Liver (tissue), 9 donors: ENCODE measurements around the gene ORAI1. TPM values are rescaled to one million over a fixed set of nuclear protein-coding genes. Genes with fewer than 3 reads are reported as not detected.

ENCODE experiments used
- DNase-seq: peaks from one replicate; pipeline ENCODE4 v3.0.0-alpha.2; 2017; ENCODE audit warnings: low spot score
- H3K27ac ChIP-seq, 2 donors: one replicate each; pipeline ENCODE4 v1.7.0; 2013; ENCODE audit warnings: inconsistent platforms in 2 of 2, low read length in 2 of 2, control low read depth in 1 of 2, low read depth in 1 of 2, mild to moderate bottlenecking in 1 of 2
- H3K27me3 ChIP-seq, 4 donors: one replicate each; pipeline versions ENCODE4 v1.6.1 to v1.7.0; 2013; ENCODE audit warnings: low read length in 3 of 4, inconsistent platforms in 1 of 4, mild to moderate bottlenecking in 1 of 4, moderate library complexity in 1 of 4; ENCODE audit not compliant: control insufficient read depth in 4 of 4, insufficient read depth in 4 of 4
- H3K36me3 ChIP-seq, 4 donors: one replicate each; pipeline versions ENCODE4 v1.6.1 to v1.7.0; 2013; ENCODE audit warnings: low read length in 3 of 4, mild to moderate bottlenecking in 3 of 4, low read depth in 1 of 4, moderate library complexity in 1 of 4; ENCODE audit not compliant: control insufficient read depth in 4 of 4, insufficient read depth in 3 of 4
- H3K4me1 ChIP-seq, 4 donors: one replicate each; pipeline versions ENCODE4 v1.6.1 to v1.7.0; 2013; ENCODE audit warnings: low read length in 3 of 4, mild to moderate bottlenecking in 3 of 4, moderate library complexity in 1 of 4; ENCODE audit not compliant: control insufficient read depth in 4 of 4, insufficient read depth in 4 of 4
- H3K4me3 ChIP-seq, 3 donors: one replicate each; pipeline versions ENCODE4 v1.6.1 to v1.7.0; 2013; ENCODE audit warnings: low read length in 3 of 3, control low read depth in 1 of 3, low read depth in 1 of 3, mild to moderate bottlenecking in 1 of 3
- H3K9ac ChIP-seq, 2 donors: one replicate each; pipeline ENCODE4 v1.7.0; 2013; ENCODE audit warnings: low read length in 2 of 2, mild to moderate bottlenecking in 2 of 2, moderate library complexity in 2 of 2, control low read depth in 1 of 2, low read depth in 1 of 2
- H3K9me3 ChIP-seq, 4 donors: one replicate each; pipeline versions ENCODE4 v1.6.1 to v1.7.0; 2013; ENCODE audit warnings: low read length in 3 of 4; ENCODE audit not compliant: control insufficient read depth in 4 of 4
- EGR1 ChIP-seq, 2 donors: IDR thresholded peaks; 2 replicates each; pipeline ENCODE4 v1.6.1; 2016 to 2018; ENCODE audit warnings: antibody characterized with exemption in 2 of 2, low read depth in 2 of 2
- FOXA1 ChIP-seq: IDR thresholded peaks from 2 replicates; pipeline ENCODE4 v1.6.1; 2016; ENCODE audit warnings: antibody characterized with exemption
- FOXA2 ChIP-seq: IDR thresholded peaks from 2 replicates; pipeline ENCODE4 v1.6.1; 2016; ENCODE audit warnings: antibody characterized with exemption
- GABPA ChIP-seq, 2 donors: IDR thresholded peaks in 1 of 2; conservative IDR thresholded peaks in 1 of 2; 2 replicates each; pipeline ENCODE4 v1.6.1; 2016; ENCODE audit warnings: antibody characterized with exemption in 2 of 2, mild to moderate bottlenecking in 1 of 2, moderate library complexity in 1 of 2
- HNF4A ChIP-seq, 2 donors: conservative IDR thresholded peaks; 2 replicates each; pipeline ENCODE4 v1.6.1; 2016; ENCODE audit warnings: antibody characterized with exemption in 2 of 2, mild to moderate bottlenecking in 2 of 2
- HNF4G ChIP-seq: IDR thresholded peaks from 2 replicates; pipeline ENCODE4 v1.6.1; 2016; ENCODE audit warnings: antibody characterized with exemption
- JUND ChIP-seq, 2 donors: IDR thresholded peaks; 2 replicates each; pipeline ENCODE4 v1.6.1; 2016; ENCODE audit warnings: antibody characterized with exemption in 2 of 2
- NR2F2 ChIP-seq: IDR thresholded peaks from 2 replicates; pipeline ENCODE4 v1.6.1; 2016; ENCODE audit warnings: antibody characterized with exemption
- RAD21 ChIP-seq, 2 donors: IDR thresholded peaks; 2 replicates each; pipeline ENCODE4 v1.6.1; 2016; ENCODE audit warnings: antibody characterized with exemption in 2 of 2, mild to moderate bottlenecking in 2 of 2
- RXRA ChIP-seq, 2 donors: IDR thresholded peaks; 2 replicates each; pipeline ENCODE4 v1.6.1; 2017 to 2018; ENCODE audit warnings: antibody characterized with exemption in 2 of 2, mild to moderate bottlenecking in 1 of 2
- SP1 ChIP-seq: IDR thresholded peaks from 2 replicates; pipeline ENCODE4 v1.6.1; 2018; ENCODE audit warnings: antibody characterized with exemption, mild to moderate bottlenecking
- TAF1 ChIP-seq: conservative IDR thresholded peaks from 2 replicates; pipeline ENCODE4 v1.6.1; 2016; ENCODE audit warnings: antibody characterized with exemption, mild to moderate bottlenecking
- YY1 ChIP-seq: IDR thresholded peaks from 2 replicates; pipeline ENCODE4 v1.6.1; 2016; ENCODE audit warnings: antibody characterized with exemption, mild to moderate bottlenecking
- WGBS: extraction: QIAGEN DNeasy Blood & Tissue Kit; methylation state at CpG from one replicate; pipeline ENCODE4 v1.1.7; 2013; 5-methylcytosine and 5-hydroxymethylcytosine counted together
- polyA plus RNA-seq, 2 donors: library from polyadenylated mRNA; stranded (reverse) in 1 of 2; unstranded in 1 of 2; fragments of 200-250 nt in 1 of 2; fragments of >200 nt in 1 of 2; fragmentation: Nextera tagmentation in 1 of 2; extraction: Ambion mirVana in 1 of 2; gene quantifications; one replicate each; pipeline versions ENCODE4 v1.2.1 to v1.2.3, GENCODE V29; 2013 to 2015
- total RNA-seq, 2 donors: library from RNA; depleted of rRNA; stranded (reverse); fragments of >200 nt; gene quantifications; one replicate each; pipeline ENCODE4 v1.2.3, GENCODE V29; 2014
- TF ChIP-seq, protein P1 (sequence below): fragments of 150-350 bp; IDR thresholded peaks from 2 replicates; pipeline ENCODE4 v1.5.1; 2017; ENCODE audit warnings: improper control_type of control experiment, low read depth, low read length; ENCODE audit not compliant: missing input control
- TF ChIP-seq, protein P2 (sequence below): IDR thresholded peaks from 2 replicates; pipeline ENCODE4 v1.6.1; 2016; ENCODE audit warnings: antibody characterized with exemption
- TF ChIP-seq, protein P3 (sequence below): IDR thresholded peaks from 2 replicates; pipeline ENCODE4 v1.6.1; 2016; ENCODE audit warnings: antibody characterized with exemption
- TF ChIP-seq, protein P4 (sequence below): IDR thresholded peaks from 2 replicates; pipeline ENCODE4 v1.6.1; 2016; ENCODE audit warnings: antibody characterized with exemption
- TF ChIP-seq, protein P5 (sequence below): IDR thresholded peaks from 2 replicates; pipeline ENCODE4 v1.6.1; 2016; ENCODE audit warnings: antibody characterized with exemption, mild to moderate bottlenecking
- donor health status: healthy.
- donor health status: healthy.
- donor health status: healthy.
- donor health status: healthy.
- donor health status: healthy.

The ORAI1 gene
- total and polyA plus RNA-seq, 4 donors: 5.3 to 10.9 (median 9.3) TPM

DNA sequence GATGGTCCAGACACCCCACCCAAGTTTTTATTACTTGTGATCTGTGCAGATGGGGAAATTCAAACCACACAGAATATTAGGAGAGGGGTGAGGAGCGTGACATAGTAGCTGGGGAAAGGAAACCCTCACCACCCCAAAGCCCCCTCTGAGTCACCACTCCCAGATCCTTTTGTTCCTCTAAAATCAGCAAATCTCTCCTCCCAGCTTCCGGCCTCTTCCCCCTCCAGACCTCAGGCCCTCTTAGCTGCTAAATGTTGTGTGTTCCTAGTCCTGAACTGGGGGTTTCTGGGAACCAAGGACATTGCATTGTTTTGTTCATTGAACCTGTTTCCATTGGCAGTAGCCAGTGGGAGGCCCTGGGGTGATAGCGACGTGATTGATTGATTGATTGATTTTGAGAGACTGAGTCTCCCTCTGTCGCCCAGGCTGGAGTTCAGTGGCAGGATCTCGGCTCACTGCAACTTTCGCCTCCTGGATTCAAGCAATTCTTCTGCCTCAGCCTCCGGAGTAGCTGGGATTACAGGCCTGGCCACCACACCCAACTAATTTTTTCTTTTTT is 5.9 kb upstream of the ORAI1 start (continued):
- TF ChIP-seq, protein P1, sequence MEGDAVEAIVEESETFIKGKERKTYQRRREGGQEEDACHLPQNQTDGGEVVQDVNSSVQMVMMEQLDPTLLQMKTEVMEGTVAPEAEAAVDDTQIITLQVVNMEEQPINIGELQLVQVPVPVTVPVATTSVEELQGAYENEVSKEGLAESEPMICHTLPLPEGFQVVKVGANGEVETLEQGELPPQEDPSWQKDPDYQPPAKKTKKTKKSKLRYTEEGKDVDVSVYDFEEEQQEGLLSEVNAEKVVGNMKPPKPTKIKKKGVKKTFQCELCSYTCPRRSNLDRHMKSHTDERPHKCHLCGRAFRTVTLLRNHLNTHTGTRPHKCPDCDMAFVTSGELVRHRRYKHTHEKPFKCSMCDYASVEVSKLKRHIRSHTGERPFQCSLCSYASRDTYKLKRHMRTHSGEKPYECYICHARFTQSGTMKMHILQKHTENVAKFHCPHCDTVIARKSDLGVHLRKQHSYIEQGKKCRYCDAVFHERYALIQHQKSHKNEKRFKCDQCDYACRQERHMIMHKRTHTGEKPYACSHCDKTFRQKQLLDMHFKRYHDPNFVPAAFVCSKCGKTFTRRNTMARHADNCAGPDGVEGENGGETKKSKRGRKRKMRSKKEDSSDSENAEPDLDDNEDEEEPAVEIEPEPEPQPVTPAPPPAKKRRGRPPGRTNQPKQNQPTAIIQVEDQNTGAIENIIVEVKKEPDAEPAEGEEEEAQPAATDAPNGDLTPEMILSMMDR: no peak

DNA sequence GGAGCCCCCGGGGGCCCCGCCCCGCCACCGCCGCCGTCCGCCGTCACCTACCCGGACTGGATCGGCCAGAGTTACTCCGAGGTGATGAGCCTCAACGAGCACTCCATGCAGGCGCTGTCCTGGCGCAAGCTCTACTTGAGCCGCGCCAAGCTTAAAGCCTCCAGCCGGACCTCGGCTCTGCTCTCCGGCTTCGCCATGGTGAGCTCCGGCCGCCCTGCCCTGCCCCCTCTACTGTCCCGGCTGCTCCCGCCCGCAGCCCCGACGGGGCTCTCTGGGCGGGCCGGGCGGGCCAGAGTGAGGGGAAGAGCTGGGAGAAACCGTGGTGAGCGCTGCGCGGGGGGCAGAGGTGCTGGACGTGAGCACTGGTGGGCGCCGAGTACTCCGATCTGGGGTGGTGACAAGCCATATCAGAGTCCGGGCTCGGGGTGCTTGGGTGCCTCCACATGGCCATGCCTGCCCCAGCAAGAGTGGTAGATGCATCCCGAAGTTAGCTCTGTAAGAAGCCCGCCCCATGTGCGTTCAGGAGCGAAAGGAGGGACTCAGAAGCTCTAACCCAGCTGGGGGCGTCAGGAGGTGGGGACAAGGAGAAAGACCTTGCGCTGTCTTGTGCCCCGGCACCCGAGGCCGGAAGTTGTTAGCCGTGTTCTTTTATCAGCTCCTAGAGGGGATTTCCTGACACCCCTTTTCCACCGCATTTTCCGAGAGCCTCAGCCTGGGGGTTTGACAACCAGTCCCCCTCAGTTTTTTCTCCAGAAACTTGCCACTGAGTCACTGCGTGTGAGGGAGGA is 717 bp downstream of the ORAI1 start:
- TF ChIP-seq SP1 (no peak), EGR1 (IDR thresholded peaks at IDR 0.05; ENCODE audit: low read depth in 2 of 2) (no peak), HNF4A (conservative IDR thresholded peaks at IDR 0.05) (no peak), NR2F2 (no peak), TAF1 (no peak), HNF4G (no peak), FOXA1 (no peak), GABPA (IDR thresholded peaks at IDR 0.05 in 1 of 2, conservative IDR thresholded peaks at IDR 0.05 in 1 of 2) (no peak), JUND (IDR thresholded peaks at IDR 0.05) (no peak), RXRA (IDR thresholded peaks at IDR 0.05) (no peak), RAD21 (IDR thresholded peaks at IDR 0.05) (no peak), YY1 (no peak), FOXA2 (no peak)
- TF ChIP-seq, protein P2, sequence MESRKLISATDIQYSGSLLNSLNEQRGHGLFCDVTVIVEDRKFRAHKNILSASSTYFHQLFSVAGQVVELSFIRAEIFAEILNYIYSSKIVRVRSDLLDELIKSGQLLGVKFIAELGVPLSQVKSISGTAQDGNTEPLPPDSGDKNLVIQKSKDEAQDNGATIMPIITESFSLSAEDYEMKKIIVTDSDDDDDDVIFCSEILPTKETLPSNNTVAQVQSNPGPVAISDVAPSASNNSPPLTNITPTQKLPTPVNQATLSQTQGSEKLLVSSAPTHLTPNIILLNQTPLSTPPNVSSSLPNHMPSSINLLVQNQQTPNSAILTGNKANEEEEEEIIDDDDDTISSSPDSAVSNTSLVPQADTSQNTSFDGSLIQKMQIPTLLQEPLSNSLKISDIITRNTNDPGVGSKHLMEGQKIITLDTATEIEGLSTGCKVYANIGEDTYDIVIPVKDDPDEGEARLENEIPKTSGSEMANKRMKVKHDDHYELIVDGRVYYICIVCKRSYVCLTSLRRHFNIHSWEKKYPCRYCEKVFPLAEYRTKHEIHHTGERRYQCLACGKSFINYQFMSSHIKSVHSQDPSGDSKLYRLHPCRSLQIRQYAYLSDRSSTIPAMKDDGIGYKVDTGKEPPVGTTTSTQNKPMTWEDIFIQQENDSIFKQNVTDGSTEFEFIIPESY: no peak
- TF ChIP-seq, protein P3, sequence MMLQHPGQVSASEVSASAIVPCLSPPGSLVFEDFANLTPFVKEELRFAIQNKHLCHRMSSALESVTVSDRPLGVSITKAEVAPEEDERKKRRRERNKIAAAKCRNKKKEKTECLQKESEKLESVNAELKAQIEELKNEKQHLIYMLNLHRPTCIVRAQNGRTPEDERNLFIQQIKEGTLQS: no peak
- TF ChIP-seq, protein P4, sequence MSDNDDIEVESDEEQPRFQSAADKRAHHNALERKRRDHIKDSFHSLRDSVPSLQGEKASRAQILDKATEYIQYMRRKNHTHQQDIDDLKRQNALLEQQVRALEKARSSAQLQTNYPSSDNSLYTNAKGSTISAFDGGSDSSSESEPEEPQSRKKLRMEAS: no peak
- TF ChIP-seq, protein P1: no peak
- TF ChIP-seq, protein P5, sequence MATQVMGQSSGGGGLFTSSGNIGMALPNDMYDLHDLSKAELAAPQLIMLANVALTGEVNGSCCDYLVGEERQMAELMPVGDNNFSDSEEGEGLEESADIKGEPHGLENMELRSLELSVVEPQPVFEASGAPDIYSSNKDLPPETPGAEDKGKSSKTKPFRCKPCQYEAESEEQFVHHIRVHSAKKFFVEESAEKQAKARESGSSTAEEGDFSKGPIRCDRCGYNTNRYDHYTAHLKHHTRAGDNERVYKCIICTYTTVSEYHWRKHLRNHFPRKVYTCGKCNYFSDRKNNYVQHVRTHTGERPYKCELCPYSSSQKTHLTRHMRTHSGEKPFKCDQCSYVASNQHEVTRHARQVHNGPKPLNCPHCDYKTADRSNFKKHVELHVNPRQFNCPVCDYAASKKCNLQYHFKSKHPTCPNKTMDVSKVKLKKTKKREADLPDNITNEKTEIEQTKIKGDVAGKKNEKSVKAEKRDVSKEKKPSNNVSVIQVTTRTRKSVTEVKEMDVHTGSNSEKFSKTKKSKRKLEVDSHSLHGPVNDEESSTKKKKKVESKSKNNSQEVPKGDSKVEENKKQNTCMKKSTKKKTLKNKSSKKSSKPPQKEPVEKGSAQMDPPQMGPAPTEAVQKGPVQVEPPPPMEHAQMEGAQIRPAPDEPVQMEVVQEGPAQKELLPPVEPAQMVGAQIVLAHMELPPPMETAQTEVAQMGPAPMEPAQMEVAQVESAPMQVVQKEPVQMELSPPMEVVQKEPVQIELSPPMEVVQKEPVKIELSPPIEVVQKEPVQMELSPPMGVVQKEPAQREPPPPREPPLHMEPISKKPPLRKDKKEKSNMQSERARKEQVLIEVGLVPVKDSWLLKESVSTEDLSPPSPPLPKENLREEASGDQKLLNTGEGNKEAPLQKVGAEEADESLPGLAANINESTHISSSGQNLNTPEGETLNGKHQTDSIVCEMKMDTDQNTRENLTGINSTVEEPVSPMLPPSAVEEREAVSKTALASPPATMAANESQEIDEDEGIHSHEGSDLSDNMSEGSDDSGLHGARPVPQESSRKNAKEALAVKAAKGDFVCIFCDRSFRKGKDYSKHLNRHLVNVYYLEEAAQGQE: no peak
- H3K27ac ChIP-seq: peak overlapping the region; percentile 90 to 94
- under 1% methylated on average over 53 of the region's 53 CpGs for WGBS

More for the DNA sequence above, 717 bp downstream of the ORAI1 start:
- Histone ChIP-seq H3K9ac (peak overlapping the region; percentile 84 to 89), H3K4me3 (peak overlapping the region; percentile 76 to 81 (median 78)), H3K27me3 (no peaks in the 10 kb centered on the region), H3K9me3 (no peaks in the 10 kb centered on the region), H3K36me3 (peaks cover 0 to 3% (median 0%) of the 10 kb centered on the region in 4 donors), H3K4me1 (peaks cover 0 to 31% (median 18%) of the 10 kb centered on the region in 4 donors)
- DNase-seq: peak; percentile 58
